IMR-90 (cell line): ENCODE results near the gene PQBP1.

Experiments used
- CEBPB ChIP-seq: IDR thresholded peaks from 2 replicates; pipeline ENCODE4 v1.6.1; 2012; ENCODE audit warnings: low read depth, low read length, improper control_type of control experiment
- CTCF ChIP-seq: conservative IDR thresholded peaks from 2 replicates; pipeline ENCODE4 v1.5.1; 2012; ENCODE audit warnings: mild to moderate bottlenecking, low read depth, low read length, improper control_type of control experiment
- MXI1 ChIP-seq: IDR thresholded peaks from 2 replicates; pipeline ENCODE4 v1.6.1; 2012; ENCODE audit warnings: low read depth, mild to moderate bottlenecking, low read length, moderate library complexity, borderline replicate concordance
- POLR2A ChIP-seq: IDR thresholded peaks from 2 replicates; pipeline ENCODE4 v1.6.1; 2012; ENCODE audit warnings: mild to moderate bottlenecking, low read depth, low read length
- USF2 ChIP-seq: fragments of 150-350 bp; IDR thresholded peaks from 2 replicates; pipeline ENCODE4 v1.6.1; 2017; ENCODE audit warnings: mild to moderate bottlenecking, antibody characterized with exemption, low read length, low read depth

GRCh38 chrX:48883729-48884128, 14.0 kb upstream of the PQBP1 start:
- no peak for TF ChIP-seq CTCF
- no peak for TF ChIP-seq POLR2A
- TF ChIP-seq MXI1 = no peak
- no peak for TF ChIP-seq CEBPB
- TF ChIP-seq USF2 = no peak
